GM10248 (cell line): ENCODE measurements around the gene RERE.
A peak's percentile ranks its signal among the peaks of the same experiment; 100 is the strongest.

Experiments used
- CTCF ChIA-PET: fragments of 300-600 bp; sonication (Branson Sonifier 250); formaldehyde crosslinking; extraction: SDS; loops from one replicate; lab custom pipeline; 2021; ENCODE audit warnings: antibody characterized with exemption; lab: Yijun Ruan, JAX
- POLR2A ChIA-PET: fragments of 350-650 bp; sonication (Branson Sonifier 250); formaldehyde crosslinking; extraction: SDS; loops from one replicate; lab custom pipeline; 2020; ENCODE audit warnings: antibody characterized with exemption; lab: Yijun Ruan, JAX
- DNase-seq: peaks from one replicate; pipeline ENCODE4 v3.0.0; 2012; ENCODE audit errors: extremely low spot score
- TF ChIP-seq, protein P1 (sequence below): IDR thresholded peaks from 2 replicates; pipeline ENCODE4 v1.5.1; 2012; ENCODE audit warnings: mild to moderate bottlenecking, low read depth; ENCODE audit errors: extremely low read depth, missing control alignments, control extremely low read depth

Gene RERE

DNA sequence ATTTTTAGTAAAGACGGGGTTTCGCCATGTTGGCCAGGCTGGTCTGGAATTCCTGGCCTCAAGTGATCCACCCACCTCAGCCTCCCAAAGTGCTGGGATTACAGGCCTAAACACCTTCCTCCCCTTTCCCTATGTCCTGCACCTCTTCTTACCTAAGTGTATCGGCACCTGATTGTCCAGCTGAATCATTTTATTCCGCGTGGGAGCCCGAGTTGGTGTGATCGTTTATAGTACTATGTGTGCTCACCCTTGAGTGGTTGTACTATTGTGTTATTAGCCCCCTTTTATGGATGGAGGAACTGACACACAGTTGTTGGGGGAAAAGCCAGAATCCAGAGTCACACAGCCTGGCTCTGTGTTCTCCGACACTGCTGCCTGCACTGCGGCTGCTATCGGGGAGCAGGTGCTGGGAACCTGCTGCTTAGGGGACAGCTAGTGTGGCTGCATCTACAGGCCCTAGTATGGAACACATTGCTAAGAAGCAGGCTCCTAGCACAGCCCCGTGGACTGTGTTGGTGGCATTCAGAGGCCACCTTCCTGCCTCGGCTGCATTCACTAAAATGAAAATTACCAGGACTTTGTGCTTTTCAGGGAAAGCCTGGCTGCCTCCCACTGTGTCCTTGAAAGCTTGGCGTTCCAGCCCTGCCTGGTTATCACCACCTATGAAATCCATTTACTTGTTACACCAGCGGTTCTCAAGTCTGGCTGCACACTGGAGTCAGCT, 39.4 kb upstream of the RERE start:
- no peak for DNase-seq
- ChIA-PET CTCF (interaction anchor here (1.0 to 6.3 kb wide), 3 partner anchors 6 to 12 kb away, joined by 4 to 89 read pairs (median 8); no protein-coding TSS in a partner anchor), POLR2A (interaction anchor here (0.5 to 1.5 kb wide), 6 partner anchors 8 to 29 kb away, joined by 3 to 6 read pairs (median 4); no protein-coding TSS in a partner anchor)
- TF ChIP-seq, protein P1, sequence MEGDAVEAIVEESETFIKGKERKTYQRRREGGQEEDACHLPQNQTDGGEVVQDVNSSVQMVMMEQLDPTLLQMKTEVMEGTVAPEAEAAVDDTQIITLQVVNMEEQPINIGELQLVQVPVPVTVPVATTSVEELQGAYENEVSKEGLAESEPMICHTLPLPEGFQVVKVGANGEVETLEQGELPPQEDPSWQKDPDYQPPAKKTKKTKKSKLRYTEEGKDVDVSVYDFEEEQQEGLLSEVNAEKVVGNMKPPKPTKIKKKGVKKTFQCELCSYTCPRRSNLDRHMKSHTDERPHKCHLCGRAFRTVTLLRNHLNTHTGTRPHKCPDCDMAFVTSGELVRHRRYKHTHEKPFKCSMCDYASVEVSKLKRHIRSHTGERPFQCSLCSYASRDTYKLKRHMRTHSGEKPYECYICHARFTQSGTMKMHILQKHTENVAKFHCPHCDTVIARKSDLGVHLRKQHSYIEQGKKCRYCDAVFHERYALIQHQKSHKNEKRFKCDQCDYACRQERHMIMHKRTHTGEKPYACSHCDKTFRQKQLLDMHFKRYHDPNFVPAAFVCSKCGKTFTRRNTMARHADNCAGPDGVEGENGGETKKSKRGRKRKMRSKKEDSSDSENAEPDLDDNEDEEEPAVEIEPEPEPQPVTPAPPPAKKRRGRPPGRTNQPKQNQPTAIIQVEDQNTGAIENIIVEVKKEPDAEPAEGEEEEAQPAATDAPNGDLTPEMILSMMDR, result no peak

DNA sequence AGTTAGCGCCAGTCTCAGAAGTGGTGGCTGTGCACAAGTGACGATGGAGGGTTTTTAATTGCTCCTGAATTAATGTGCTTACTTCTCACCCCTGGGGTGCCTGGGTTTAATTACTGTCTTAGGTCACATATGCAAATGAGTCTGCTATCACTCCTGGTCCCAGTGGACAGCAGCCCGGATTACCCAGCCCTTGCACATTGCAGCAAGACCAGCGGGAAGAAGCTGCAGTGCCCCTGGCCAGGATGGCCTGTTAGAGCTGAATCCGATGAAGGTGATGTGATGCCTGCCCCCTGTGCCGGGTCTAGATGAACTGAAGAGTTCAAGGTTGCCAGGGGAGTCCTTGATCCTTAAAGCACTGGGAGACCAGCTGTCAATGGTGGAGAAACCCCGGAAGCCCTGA, 36.8 kb upstream of the RERE start:
- CTCF ChIA-PET, result no interaction called here
- POLR2A ChIA-PET, result interaction anchor here (1.1 kb wide), 1 partner anchor 8 kb away, joined by 3 read pairs; no protein-coding TSS in a partner anchor
- TF ChIP-seq, protein P1, result no peak
- no peak for DNase-seq

DNA sequence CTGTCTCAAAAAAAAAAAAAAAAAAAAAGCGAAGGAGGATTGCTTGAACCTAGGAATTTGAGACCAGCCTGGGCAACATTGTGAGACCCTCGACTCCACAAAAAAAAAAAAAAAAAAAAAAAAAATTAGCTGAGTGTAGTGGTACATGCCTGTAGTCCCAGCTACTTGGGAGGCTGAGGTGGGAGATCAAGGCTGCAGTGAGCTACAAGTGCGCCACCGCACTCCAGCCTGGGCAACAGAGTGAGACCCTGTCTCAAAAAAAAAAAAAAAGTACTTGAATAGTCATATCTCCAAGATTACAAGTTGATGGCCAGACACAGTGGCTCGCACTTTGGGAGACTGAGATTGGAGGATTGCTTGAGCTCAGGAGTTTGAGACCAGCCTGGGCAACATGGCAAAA, 33.6 kb upstream of the RERE start:
- no peak for DNase-seq
- ChIA-PET CTCF (interaction anchor here (3.5 to 9.3 kb wide), 6 partner anchors 8 to 291 kb away, joined by 31 to 145 read pairs (median 75); no protein-coding TSS in a partner anchor), POLR2A (interaction anchor here (0.6 to 0.7 kb wide), 2 partner anchors 9 to 334 kb away, joined by 6 read pairs; no protein-coding TSS in a partner anchor)

DNA sequence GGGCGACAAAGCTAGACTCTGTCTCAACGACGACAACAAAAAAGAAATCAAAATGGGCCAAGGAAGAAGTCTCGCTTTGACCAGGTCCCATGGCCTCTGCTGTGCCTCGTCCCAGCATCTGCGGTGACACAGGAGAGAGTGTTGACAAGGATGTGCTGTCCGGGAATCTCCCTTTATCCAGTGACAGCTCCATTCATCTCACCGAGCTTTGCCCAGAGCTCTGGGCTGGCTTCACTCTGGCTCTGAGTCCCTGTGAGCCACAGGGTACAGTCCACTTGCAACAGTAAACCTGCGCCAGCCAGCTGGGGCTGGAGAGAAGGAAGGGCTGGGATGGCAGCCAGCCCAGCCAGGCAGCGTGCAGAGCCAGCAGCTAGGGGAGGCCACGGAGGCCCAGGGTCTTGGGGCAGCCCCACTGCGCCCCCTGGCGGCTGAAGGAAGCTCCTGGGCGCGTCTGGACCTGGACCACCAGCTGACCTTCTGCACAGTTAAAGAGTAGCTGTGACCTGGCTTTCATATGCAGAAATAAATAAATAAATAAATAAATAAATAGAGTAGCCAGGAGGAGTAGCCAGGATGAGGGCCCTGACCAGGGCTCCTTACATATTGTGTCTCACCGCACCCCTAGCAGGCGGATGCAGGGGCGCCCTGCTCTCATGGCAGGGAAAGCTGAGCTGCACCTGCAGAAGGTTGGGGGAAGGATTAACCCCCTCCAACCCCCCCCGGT, 31.4 kb upstream of the RERE start:
- ChIA-PET POLR2A (interaction anchor here (0.5 to 1.4 kb wide), 8 partner anchors 9 to 602 kb away, joined by 3 to 6 read pairs (median 4); partner anchors contain the start of gene ENO1), CTCF (interaction anchor here (0.6 to 9.3 kb wide), 95 partner anchors 11 to 1180 kb away, joined by 3 to 145 read pairs (median 4); partner anchors contain the start of genes ENO1 and H6PD)
- DNase-seq, result peak; percentile 91
- TF ChIP-seq, protein P1, result peak; percentile 85

More for the DNA sequence above, 33.6 kb upstream of the RERE start:
- TF ChIP-seq, protein P1, result no peak

DNA sequence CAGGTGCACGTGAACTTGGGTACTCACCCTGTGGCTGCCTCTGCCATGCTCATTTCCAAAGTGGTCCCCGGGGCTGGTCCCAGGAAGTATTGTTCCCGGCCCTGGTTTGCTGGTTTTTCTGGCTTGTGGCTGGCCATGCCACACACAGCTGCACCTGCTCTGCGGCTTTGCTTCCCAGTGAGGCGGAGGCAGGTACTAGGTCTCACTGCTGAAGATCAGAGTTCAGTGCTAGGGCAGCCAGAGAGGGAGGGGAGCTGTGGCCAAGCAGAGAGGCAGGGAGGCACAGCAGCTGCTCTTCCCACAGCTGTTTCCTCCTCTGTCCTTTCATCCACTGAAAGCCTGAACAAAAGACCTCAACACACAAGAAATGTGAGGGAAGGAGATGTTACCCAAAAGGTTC, 30.6 kb upstream of the RERE start:
- DNase-seq, result no peak
- ChIA-PET POLR2A (interaction anchor here (0.7 kb wide), 1 partner anchor 30 kb away, joined by 3 read pairs; the partner anchor contains the start of gene ENO1), CTCF (interaction anchor here (0.7 to 9.3 kb wide), 47 partner anchors 11 to 1179 kb away, joined by 3 to 145 read pairs (median 7); partner anchors contain the start of gene ENO1)
- TF ChIP-seq, protein P1, result no peak

DNA sequence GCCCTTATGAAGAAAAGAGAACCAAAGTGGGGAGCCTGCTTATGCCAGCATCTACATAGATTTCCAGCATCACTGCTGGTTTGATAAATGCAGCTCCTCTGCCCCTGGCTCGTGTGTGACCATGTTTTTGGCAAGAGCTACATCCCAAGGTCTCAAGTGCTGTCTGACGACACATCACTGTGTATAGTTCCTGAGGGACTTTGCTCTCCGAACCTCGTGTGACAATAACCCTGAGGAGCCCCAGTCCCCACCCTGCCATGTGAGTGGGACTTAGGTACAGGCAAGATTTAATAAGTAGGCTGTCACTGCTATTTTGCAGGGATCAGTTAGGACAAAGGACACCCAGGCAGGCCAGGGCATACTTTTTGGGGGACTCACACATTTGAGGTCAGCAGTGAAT, 28.8 kb upstream of the RERE start:
- DNase-seq, result no peak
- ChIA-PET CTCF (interaction anchor here (1.2 to 9.3 kb wide), 5 partner anchors 12 to 286 kb away, joined by 3 to 145 read pairs (median 10); no protein-coding TSS in a partner anchor), POLR2A (no interaction called here)
- TF ChIP-seq, protein P1, result no peak
